DMS79 treated with DMSO at 0.1 percent for 48 hours (cell line): ENCODE measurements around the gene LMBR1L.
"Not testable (repeated sequence)": the region's sequence is repeated elsewhere in the genome, so short reads cannot be mapped to it uniquely, and the experiment has no call there.

Experiments used
- DNase-seq: peaks from one replicate; lab custom pipeline; 2025; lab: John Stamatoyannopoulos, UW

LMBR1L gene

DNA sequence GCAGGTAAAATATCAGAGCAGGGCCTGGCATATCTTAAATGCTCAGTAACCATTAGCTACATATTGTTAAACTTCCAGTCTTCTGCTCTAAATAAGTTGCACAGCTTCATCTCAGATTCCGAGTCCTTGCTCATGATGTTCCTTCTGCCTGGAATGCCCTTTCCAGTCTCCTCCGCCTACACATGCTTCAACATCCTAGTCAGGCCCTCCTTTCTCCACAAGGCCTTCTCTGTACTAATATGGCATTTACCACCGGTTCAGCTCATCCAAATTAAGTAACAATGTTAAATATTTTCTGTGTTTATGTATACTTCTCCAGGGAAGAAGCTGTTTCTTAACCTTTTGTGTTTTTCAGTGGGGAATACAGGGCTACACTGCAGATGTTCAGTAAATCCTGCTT lies 24.5 kb downstream of the LMBR1L start:
- no peak for DNase-seq

DNA sequence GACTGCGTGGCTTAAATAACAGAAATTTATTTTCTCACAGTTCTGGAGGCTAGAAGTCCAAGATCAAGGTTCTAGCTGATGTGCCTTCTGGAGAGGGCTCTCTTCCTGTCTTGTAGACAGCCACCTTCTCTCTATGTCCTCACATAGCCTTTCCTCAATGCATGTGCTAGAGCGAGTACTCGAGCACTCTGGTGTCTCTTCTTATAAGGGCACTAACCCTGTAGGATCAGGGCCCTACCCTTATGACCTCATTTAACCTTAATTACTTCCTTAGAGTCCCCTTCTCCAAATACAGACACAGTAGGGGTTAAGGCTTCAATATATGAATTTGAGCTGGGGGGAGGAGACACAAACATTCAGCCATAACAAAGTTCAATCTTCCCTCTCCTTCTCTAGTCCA lies 26.2 kb downstream of the LMBR1L start:
- no peak for DNase-seq

DNA sequence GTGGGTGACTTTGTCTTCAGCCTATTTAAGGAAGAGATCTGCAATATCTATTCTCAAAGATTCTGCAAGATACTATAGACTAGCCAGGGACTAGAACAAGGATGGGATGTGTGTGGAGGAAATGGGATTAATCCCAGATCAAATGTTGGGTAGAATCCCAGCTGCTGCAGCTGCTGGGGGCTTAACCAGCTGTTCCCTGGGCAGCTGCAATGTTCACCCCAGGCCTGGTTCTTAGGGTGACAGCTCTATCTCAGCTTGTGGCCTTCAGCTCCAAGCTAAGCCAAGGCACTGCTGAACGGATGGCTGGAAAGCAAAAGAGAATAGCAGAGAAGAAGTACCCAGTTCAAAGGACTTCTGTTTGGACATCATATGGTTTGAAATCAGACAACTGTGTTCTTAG lies 30.9 kb downstream of the LMBR1L start:
- DNase-seq = no peak

DNA sequence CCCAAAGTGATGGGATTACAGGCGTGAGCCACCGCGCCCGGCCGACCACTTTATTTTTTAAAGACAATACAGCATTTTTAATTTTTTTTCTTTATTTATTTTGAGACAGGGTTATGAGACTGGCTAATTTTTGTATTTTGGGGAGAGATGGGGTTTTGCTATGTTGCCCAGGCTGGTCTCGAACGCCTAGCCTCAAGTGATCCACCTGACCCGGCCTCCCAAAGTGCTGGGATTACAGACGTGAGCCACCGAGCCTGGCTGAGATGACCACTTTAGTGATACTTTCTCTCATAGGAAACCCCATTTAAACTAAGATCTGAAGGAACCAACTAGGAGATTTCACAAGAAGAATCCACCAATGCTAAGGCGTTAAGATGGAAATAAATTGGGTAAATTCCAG lies 39.7 kb downstream of the LMBR1L start:
- no peak for DNase-seq

DNA sequence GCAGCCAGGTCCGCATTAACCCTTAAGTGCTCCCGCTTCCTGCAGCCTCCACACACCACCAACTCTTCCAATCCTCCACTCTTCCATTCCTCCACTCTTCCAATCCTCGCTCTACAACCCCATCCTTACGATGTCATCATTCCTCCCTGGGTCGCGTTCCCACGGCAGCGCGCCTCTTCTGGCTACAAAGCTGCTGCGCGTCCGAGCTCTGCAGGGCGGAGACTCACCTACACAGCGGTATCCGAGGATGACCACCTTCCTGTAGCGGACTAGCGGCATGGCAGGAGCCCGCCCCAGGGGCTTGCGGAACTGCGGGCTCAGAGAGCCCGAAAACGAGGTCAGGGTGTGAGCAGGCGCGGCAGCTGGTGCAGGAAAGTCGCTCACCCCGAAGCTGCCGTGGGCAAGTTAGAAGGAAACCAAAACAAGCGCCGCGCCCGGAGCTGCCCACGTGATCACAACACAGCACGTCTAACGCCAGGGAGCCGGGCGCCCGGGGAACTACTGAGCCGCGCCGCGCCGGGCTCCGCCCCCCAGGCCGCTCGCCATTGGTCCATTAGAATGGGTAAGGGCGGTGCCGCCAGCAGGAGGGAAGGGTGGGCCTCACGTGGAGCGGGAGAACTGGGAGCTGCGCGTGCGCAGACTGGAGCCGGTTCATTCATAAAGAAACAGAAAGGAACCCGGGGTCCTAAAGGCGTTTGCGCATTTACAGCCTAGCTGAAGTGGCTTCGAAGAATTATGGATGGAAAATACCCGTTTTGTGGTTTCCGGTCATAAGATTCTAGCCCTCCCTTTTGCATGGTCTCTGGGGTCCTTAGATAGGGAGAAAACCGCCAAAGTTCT lies 40.9 kb downstream of the LMBR1L start, which contains the start of gene RHEBL1:
RHEBL1 (minus strand) TSS at position 473 of the 840 bp plus-strand sequence; CDS start at position 279, 194 bp downstream.
- peak; percentile 97 for DNase-seq

DNA sequence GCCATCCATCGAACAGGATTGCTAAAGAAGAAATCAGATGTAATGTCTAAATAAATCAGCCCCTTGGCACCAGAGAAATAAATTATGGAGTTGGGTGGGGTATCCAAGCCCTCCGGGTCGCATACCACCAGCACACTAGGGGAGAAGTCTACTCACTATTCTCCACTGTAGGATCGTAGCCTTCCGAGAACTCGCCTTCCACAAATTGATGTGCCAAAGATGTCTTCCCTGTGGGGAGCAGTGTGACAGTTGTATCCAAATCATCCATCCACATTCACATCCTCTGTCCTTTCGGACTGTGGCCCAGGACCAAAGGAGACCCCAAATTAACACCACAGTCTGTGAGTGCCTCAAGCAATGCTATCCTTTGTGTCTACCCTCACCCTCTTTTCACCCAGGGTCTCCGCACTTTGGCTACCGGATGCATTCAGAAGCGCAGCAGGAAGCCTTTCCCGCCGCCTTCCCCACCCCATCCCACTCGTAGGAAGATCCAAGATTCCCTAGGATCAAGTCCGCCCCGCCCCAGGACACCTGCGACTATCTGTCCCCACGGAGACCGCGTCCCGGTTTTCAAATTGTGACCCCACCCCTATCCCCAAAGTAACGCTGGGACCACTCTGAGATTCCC lies 41.7 kb downstream of the LMBR1L start:
- no peak for DNase-seq

DNA sequence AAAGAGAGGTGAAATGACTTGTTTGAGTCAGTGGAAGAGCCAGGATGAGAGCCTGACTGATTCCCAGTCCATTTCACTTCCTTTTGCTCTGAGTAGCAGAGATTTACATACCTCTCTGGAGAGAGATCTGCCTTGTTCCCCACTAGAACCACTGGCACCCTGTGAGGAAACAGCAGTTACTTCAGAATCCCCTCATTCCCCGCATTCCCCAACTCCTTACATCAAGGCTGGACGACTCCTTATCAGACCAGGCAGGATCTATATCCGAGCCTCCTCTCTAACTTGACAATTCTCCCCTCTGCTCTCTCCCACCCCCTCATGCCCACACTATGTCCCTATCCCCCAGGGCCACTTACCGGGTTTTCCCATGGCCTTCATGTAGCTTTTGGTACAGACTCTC lies 44.5 kb downstream of the LMBR1L start:
- no peak for DNase-seq

DNA sequence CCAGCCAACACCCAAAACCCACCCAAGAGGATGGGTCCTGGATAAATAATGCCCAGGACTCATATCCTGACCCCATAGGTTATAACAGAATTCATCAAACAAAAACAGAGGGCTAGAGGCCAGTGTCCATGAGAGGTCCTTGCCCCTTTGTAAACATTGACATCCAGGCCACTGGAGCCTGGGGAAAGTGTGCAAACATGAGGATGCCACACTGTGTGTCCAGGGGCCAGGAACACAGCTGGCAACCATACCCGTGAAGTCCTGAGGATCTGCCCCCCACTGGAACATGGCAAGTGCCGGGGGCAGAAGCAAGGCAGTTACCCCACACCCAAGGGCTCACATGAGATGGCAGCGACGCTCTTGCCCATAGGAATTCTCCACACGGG lies 45.9 kb downstream of the LMBR1L start:
- no peak for DNase-seq

DNA sequence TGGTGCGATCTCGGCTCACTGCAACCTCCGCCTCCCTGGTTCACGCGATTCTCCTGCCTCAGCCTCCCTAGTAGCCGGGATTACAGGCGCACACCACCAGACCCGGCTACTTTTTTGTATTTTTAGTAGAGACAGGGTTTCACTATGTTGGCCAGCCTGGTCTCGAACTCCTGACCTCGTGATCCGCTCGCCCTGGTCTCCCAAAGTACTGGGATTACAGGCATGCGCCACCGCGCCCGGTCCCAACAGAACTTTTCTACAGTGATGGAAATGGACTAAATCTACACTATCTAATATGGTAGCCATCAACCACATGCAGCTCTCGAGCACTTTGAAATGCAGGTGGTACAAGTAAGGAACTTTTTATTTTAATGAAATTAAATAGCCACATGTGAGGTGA lies 48.7 kb downstream of the LMBR1L start:
- not testable (repeated sequence) for DNase-seq

DNA sequence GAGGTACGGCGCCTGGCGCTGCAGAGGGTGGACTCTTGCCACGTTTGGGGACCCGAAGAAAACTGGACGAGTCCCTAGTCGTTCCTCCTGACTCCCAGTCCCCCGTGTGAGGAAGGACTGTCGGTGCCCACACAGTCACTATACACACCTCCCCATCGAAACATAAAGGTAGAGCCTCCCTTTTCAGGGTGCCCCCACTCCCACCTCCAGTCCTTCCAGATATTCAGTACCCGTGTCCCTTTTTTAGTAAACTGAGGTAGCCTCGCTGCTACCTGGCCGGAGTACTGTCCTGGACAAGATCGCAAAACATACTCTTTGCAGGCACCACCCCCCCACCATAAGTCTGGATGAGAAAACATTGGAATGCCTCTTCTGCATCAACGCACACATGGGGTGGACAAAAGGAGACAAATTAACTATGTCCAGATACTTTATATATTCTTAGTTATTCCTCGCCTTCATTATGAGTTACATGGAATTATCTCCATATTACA lies 49.4 kb downstream of the LMBR1L start:
- no peak for DNase-seq

DNA sequence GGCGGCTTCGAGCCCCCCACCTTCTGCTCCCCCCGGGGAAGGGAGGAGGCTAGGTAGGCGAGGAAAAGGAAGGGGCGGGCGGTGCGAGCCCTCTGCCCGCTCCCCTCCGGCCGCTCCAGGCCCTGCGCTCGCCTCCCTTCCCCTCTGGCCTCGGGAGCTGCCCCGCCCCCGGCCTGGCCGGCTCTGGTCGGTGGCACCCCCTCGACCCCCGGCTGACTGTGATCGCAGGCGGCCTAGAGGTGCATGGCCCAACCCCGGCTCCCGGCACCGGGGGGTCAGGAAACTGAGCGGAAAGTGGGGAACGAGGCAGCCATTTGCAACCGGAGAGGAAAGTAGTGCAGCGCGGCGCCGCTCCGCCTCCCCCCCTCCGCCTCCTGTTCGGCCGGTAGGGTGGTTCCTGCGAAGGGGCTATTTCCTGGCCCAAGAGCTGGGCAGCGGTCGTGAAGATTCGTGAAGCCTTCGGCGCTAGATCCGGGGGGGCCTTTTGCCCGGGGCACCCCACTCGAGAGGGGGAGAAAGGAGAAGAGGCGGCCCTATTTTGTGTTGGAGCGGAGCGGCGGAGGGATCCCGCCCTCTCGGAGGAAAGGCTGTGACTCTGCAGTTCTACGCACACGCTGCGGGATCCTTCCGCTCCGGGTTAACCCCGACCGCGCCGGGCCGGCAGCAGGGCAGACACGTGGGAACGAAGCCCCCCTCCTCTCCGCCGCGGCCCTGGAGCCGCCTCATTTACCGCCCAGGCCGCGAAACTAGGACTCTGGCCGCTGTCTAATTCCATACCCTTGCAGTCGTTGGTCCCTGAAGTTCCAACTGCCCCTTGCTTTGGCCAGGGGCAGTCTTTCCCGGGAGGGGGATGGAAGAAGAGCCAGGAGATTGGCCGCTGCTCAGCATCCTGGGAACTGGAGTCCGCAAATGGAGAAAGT lies 50.1 kb downstream of the LMBR1L start, which contains the start of gene KMT2D:
KMT2D (minus strand) TSS at position 558 of the 920 bp plus-strand sequence. CDS start 5,470 bp downstream, outside the sequence.
- peak; percentile 93 for DNase-seq

DNA sequence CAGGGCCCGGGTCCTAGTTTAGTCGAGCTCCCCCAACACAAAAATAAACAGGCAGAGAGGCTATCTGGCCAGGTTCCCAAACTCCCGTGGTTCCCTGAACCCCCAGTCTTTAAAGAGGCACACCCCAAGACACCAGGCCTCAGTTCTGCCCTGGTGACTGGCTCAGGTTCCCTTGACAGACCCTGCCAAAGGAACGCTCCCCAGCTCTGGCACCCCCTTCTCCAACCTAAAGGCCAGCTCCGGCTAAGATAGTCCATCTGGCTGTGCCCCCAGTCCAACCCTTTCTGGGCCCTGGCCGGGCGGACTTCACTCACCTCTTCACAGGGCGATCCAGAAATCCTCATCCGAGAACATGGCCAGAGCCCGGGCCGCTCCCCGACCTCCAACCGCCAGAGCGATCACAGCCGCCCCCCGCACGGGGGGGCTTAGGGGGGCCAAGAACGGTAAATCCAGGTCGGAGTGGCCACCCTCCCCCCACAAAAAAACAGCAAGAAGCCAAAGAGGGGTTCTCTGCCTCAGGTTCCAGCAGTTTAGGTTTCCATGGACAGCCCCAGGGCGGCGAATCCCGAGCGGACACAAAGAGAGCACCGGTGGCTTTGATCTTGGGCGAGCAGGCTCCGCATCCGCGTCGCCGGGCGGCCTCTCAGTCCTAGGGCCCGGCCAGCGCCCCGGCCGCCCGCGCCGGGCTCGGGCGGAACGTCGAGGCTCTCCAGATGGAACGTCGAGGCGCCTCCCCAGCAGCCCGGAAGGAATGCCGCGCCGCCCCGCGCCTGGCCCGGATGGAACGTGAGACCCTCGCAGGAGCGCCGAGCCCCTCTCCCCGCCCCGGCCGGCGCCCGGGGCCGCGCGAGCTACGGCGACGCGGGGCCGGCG lies 51.1 kb downstream of the LMBR1L start:
- no peak for DNase-seq

DNA sequence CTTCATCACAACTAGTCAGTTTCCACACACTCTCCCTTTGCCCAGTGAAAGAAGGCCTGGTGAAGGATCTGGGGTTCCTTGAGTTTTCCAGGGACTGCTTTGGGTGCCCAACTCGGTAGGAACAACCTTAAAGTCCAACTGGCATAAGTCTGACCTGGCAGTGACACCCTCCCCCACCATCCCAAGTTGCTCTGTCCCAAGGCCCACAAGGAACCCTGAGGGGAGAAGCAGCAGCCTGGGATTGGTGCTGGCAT lies 51.7 kb downstream of the LMBR1L start:
- no peak for DNase-seq

DNA sequence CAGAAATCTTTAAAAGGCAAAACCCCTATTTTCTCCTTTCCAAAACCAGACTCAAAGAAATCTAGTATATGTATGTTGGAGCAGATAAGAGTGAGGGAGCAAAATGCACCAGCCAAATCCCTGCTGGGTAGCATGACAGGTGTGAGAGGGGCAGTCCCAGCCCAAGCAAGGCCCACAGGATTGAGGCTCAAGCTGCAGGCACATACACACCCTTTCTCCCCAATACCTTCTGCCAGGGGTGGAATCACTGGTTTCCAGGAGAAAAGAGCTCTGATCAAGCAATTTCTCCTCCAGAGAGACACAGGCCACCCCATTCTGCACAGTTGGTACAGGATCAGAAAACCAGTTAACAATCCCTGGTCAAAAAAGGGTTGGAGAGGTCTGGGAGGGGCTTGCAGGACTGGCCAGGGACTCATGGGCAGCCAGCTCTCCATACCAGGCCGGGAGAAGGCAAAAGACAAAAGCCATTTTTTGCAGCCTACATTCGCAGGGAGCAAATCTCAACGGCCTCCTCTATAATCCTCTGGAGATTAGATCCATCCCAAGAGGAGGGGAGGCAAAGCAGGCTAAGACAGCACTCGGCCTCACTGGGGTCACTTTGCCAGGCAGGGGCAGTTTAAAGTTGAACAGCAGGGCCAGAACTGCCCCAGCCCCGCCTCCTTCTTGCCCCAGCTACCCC lies 52.1 kb downstream of the LMBR1L start:
- no peak for DNase-seq

DNA sequence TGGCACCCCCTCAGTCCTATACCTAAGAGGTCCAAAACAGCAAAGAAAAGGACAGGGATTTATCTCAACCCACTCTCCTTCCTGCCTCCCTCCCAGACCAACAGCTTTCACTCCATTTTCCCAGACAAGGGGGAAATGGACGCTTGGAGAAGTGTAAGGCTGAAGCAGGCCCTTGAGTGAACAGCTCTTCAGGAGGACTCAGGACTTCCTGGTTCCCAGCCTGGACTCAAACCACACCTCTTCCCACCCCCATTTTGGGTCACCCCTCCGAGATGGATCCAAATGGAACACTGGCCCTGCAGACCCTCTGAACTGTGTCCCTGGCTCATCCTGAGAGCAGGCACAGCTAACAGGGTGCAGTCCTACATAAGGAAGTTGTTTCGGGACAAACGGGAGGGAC lies 52.8 kb downstream of the LMBR1L start:
- peak; percentile 55 for DNase-seq

DNA sequence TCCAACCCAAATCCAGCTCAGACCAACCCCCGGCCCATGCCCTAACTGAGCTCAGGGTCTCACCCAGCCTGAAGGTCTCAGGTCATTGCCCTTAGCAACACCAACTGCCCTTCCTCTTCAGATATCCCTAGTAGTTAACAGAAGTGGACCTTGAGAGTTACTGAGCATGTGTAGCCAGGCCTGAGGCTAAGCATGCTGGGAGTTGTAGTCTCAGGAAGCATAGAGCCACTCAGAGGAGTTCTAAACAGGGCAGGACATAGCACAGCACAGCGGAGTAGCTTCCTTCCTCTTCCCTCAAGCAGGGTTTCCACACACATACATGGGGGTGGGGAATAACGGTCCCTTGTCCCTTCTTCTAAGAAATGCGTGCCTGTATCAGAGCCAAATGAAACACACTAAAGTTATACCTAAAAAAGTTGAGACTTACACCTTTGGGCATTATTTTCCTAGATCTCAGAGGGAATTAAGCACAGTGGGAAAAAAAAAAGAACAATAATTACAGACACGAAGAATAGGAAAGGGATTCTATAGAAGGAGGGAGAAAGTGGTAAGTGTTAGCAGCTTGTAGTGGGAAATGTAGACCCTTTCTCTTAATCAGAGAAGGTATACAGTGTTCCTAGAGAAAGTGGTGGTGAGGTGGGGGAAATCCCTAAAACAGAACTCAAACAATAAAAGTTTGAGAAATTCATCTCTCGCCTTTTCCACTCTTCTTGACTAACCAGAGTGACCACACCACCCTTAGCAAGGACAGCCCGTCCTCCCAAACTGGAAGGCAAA lies 54.5 kb downstream of the LMBR1L start:
- DNase-seq = peak; percentile 2

DNA sequence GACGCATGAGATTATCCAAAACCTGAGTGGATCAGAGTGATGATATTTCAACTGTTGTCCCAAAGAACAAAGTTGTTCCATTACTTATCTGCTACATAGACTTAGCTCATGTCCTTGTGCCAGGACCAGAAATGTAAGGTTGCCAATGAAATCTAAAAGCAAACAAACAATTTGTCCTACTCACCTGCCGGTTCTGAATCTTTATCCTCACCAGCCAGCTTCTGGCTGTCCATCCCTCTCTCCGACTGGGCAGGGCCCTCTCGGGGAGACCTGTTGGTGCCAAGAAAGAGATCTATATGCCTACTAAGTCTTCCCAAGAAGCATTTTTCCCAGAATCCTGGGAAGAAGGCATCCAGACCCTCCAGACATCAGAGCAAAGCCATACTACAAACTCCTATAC lies 55.6 kb downstream of the LMBR1L start:
- DNase-seq = no peak

DNA sequence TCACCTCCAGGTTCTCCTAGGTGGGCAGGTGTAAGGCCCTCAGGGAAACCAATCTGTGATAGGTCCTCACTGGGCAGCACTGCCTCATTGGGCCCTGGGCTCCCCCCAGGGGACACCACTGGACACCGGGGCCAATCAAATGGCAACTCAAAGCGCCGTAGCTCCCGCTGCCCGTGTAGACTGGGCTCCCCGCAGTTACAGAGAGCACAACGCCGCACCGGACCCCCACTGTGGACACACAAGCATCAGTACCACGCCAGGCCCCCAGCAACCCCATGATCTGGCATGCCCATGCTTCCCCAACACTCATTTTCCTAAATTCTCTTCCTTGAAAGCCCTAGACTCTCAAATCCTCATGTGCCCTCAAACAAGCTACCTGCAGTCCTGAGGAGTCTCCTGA lies 56.1 kb downstream of the LMBR1L start:
- no peak for DNase-seq

DNA sequence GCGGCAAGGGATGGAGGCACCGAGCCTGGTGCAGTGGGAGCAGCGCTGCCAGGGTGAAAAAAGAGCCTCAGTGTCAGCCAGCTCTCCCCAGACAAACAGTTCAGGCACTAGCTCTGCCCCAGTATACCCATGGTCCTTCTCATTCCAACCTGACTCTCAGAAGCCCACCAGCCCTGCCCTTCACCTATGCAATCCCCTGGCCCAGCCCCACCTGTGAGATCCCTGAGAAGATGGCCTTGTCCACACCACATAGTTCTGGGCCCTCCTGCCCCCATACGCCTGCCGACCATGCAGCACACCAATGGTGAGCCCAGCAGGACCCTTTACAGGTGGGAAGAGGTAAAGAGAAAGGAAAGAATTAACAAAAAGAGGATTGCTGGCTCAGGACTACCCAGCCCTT lies 56.6 kb downstream of the LMBR1L start:
- no peak for DNase-seq
